Karpas-422 (cell line): ENCODE results near the gene SLC12A8. TPM values are rescaled to one million over a fixed set of nuclear protein-coding genes. Genes with fewer than 3 reads are reported as not detected.

ENCODE experiments used
- DNase-seq: peaks from one replicate; pipeline ENCODE4 v3.0.0-alpha.2; 2015
- H2AFZ ChIP-seq: fragments of 200-600 bp; sonication (generic); 2 replicates; pipeline ENCODE4 v1.6.1; 2014; ENCODE audit warnings: antibody characterized with exemption, low read length, mixed read lengths
- H3K27ac ChIP-seq: fragments of 200-600 bp; sonication (generic); 2 replicates; pipeline ENCODE4 v1.5.1; 2014; ENCODE audit warnings: mild to moderate bottlenecking, low read length, moderate library complexity
- H3K27me3 ChIP-seq: fragments of 200-600 bp; sonication (generic); 2 replicates; pipeline ENCODE4 v1.6.1; 2014; ENCODE audit warnings: low read length, mixed read lengths
- H3K36me3 ChIP-seq: fragments of 200-600 bp; sonication (generic); 2 replicates; pipeline ENCODE4 v1.6.1; 2014; ENCODE audit warnings: low read length, mixed read lengths; ENCODE audit not compliant: insufficient read depth
- H3K4me1 ChIP-seq: fragments of 200-600 bp; sonication (generic); 2 replicates; pipeline ENCODE4 v1.6.1; 2014; ENCODE audit warnings: mild to moderate bottlenecking, low read length, mixed read lengths
- H3K4me2 ChIP-seq: fragments of 200-600 bp; sonication (generic); 2 replicates; pipeline ENCODE4 v1.6.1; 2014; ENCODE audit warnings: low read length, low read depth, mild to moderate bottlenecking; ENCODE audit not compliant: poor library complexity, severe bottlenecking
- H3K4me3 ChIP-seq: fragments of 200-600 bp; sonication (generic); 2 replicates; pipeline ENCODE4 v1.5.1; 2014; ENCODE audit warnings: mild to moderate bottlenecking, antibody characterized with exemption, low read length, mixed read lengths
- H3K79me2 ChIP-seq: fragments of 200-600 bp; sonication (generic); 2 replicates; pipeline ENCODE4 v1.6.1; 2014; ENCODE audit warnings: mild to moderate bottlenecking, low read length, mixed read lengths
- H3K9ac ChIP-seq: fragments of 200-600 bp; sonication (generic); 2 replicates; pipeline ENCODE4 v1.6.0; 2014; ENCODE audit warnings: low read length
- H3K9me2 ChIP-seq: fragments of 200-600 bp; sonication (generic), shearing (Covaris generic); replicated peaks from 2 replicates; pipeline ENCODE4 v1.6.0; 2014; ENCODE audit warnings: mild to moderate bottlenecking, low read length, moderate library complexity; ENCODE audit not compliant: insufficient read depth
- H3K9me3 ChIP-seq: fragments of 300-700, 200-600 bp; sonication (generic); 2 replicates; pipeline ENCODE4 v1.6.1; 2014; ENCODE audit warnings: low read length, mixed read lengths
- H4K20me1 ChIP-seq: fragments of 200-600 bp; sonication (generic); 2 replicates; pipeline ENCODE4 v1.6.1; 2014; ENCODE audit warnings: mild to moderate bottlenecking, antibody characterized with exemption, low read length, low read depth; ENCODE audit not compliant: insufficient read depth
- total RNA-seq: library from RNA; depleted of rRNA; stranded (reverse); fragments of >200 nt; shearing (Covaris generic); gene quantifications from 2 replicates; pipeline ENCODE4 v1.2.3, GENCODE V29; 2014; ENCODE audit warnings: low replicate concordance

The SLC12A8 gene
- total RNA-seq, 1 experiment from 2014 or later: 156 TPM

- Histone ChIP-seq H3K27me3 (no peaks in the 10 kb centered on the region), H3K9ac (no peak overlapping the region), H3K36me3 (no peaks in the 10 kb centered on the region), H2AFZ (no peak overlapping the region), H3K9me2 (no peaks in the 10 kb centered on the region), H3K9me3 (no peaks in the 10 kb centered on the region), H3K27ac (no peak overlapping the region), H3K4me3 (no peak overlapping the region), H3K4me2 (no peak overlapping the region), H3K4me1 (peaks cover 16% of the 10 kb centered on the region), H3K79me2 (no peaks in the 10 kb centered on the region), H4K20me1 (no peaks in the 10 kb centered on the region)
- no peak for DNase-seq
Observed at GRCh38 chr3:125200731-125201139, 11.8 kb downstream of the SLC12A8 start.

- H3K9me2 ChIP-seq: no peaks in the 10 kb centered on the region
- H3K4me2 ChIP-seq: no peak overlapping the region
- peaks cover 17% of the 10 kb centered on the region for H3K4me1 ChIP-seq
- no peak for DNase-seq
- H3K9ac ChIP-seq: no peak overlapping the region
- no peak overlapping the region for H3K4me3 ChIP-seq
- no peaks in the 10 kb centered on the region for H4K20me1 ChIP-seq
- H3K36me3 ChIP-seq: no peaks in the 10 kb centered on the region
- H3K79me2 ChIP-seq: no peaks in the 10 kb centered on the region
- H3K9me3 ChIP-seq: no peaks in the 10 kb centered on the region
- no peak overlapping the region for H2AFZ ChIP-seq
- no peaks in the 10 kb centered on the region for H3K27me3 ChIP-seq
- no peak overlapping the region for H3K27ac ChIP-seq
Observed at GRCh38 chr3:125194849-125195601, 17.5 kb downstream of the SLC12A8 start.

- peaks cover 17% of the 10 kb centered on the region for H3K4me1 ChIP-seq
- H3K79me2 ChIP-seq: no peaks in the 10 kb centered on the region
- no peaks in the 10 kb centered on the region for H3K9me3 ChIP-seq
- no peak overlapping the region for H2AFZ ChIP-seq
- no peaks in the 10 kb centered on the region for H4K20me1 ChIP-seq
- no peak for DNase-seq
- no peak overlapping the region for H3K27ac ChIP-seq
- H3K36me3 ChIP-seq: no peaks in the 10 kb centered on the region
- no peak overlapping the region for H3K4me2 ChIP-seq
- H3K27me3 ChIP-seq: no peaks in the 10 kb centered on the region
- H3K9ac ChIP-seq: no peak overlapping the region
- no peak overlapping the region for H3K4me3 ChIP-seq
- H3K9me2 ChIP-seq: no peaks in the 10 kb centered on the region
Observed at GRCh38 chr3:125194061-125194848, 18.3 kb downstream of the SLC12A8 start.

DNA sequence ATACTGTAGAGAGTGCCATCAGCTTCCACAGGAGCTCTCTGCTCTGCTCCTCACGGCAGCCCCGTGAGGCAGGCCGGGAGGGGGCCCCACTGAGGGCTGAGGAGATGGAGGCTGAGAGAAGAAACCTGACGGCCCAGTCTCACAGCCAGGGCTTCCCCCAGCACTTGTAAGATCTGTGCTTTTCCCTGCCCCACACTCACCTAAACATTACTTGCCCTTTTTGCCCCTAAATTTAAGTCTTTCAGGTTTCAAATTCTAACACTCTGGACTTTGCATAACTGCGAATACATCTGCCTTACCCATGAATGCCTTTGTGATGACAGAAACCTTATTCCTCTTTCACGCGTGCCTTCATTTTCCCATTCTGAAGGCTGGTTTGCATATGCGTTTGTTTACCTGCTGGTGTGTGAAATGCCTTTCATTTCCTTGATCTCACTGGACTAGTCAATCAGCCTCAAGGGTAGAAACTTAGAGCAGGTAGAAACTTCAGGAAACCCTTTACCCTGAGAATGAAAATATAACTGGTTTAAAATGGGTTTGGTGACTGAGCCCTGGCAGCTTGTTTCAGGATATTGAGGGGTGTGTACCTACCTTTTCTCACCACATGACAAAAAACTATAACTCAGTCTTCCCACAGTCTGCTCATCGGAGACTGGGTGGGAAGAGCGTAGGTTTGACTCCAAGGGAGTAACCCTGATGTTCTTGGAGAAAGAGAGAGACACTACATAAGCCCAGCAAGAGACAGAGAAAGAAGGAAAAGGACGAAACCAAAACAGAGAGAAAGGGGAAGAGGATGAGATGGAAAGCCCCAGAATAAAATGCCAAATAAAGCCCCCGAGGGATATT, 20.1 kb downstream of the SLC12A8 start:
- Histone ChIP-seq H3K9me3 (no peaks in the 10 kb centered on the region), H2AFZ (peak overlapping the region; percentile 34)

DNA sequence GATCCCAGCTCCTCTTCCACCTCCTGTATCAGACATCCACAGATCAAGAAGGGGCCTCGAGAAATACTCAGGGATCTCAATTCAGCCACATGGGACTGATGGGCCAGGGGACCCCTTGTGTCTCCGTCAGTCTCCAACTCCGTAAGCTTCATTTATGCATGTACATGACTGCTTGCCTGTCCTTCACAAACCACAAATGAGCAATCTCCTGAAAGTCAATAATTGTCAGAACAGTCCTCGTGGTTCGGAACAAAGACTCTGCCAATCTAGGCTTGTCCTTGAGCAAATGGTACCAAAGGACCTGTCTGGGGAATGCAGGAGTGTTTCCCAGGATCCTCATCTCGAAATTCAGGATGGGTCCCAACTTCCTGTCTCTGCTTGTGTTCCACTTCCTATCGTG, 20.8 kb downstream of the SLC12A8 start:
- Histone ChIP-seq H4K20me1 (no peaks in the 10 kb centered on the region), H3K9ac (no peak overlapping the region), H3K36me3 (no peaks in the 10 kb centered on the region), H3K4me3 (no peak overlapping the region), H3K9me3 (no peaks in the 10 kb centered on the region), H3K4me1 (peaks cover 18% of the 10 kb centered on the region), H3K9me2 (no peaks in the 10 kb centered on the region), H3K4me2 (peak overlapping the region; percentile 41), H3K27ac (no peak overlapping the region), H3K79me2 (no peaks in the 10 kb centered on the region), H2AFZ (0 out of 2 replicates have a peak overlapping the region, but pooled peaks have one; percentile 34), H3K27me3 (no peaks in the 10 kb centered on the region)
- no peak for DNase-seq

More for the DNA sequence above, 20.1 kb downstream of the SLC12A8 start:
- Histone ChIP-seq H3K9ac (no peak overlapping the region; the same call in 1 of the 2 replicates), H3K9me2 (no peaks in the 10 kb centered on the region), H3K27me3 (no peaks in the 10 kb centered on the region), H3K27ac (no peak overlapping the region), H3K4me3 (no peak overlapping the region), H3K4me2 (peak overlapping the region; percentile 41), H3K4me1 (peaks cover 17% of the 10 kb centered on the region), H4K20me1 (no peaks in the 10 kb centered on the region), H3K36me3 (no peaks in the 10 kb centered on the region), H3K79me2 (no peaks in the 10 kb centered on the region)
- peak; percentile 79 for DNase-seq

GRCh38 chr3:125191256-125191655, 21.3 kb downstream of the SLC12A8 start:
- Histone ChIP-seq H3K4me3 (no peak overlapping the region), H3K79me2 (no peaks in the 10 kb centered on the region), H3K9ac (no peak overlapping the region), H3K36me3 (no peaks in the 10 kb centered on the region), H2AFZ (no peak overlapping the region), H3K27ac (no peak overlapping the region), H3K4me2 (no peak overlapping the region), H3K27me3 (no peaks in the 10 kb centered on the region), H3K4me1 (peaks cover 22% of the 10 kb centered on the region), H4K20me1 (no peaks in the 10 kb centered on the region), H3K9me2 (no peaks in the 10 kb centered on the region), H3K9me3 (no peaks in the 10 kb centered on the region)
- DNase-seq: no peak

- H3K9ac ChIP-seq: no peak overlapping the region
Observed at GRCh38 chr3:125190786-125191185, 21.8 kb downstream of the SLC12A8 start.

More at GRCh38 chr3:125190786-125191185, 21.8 kb downstream of the SLC12A8 start:
- Histone ChIP-seq H3K4me2 (no peak overlapping the region), H3K9me3 (no peaks in the 10 kb centered on the region), H4K20me1 (no peaks in the 10 kb centered on the region), H3K9me2 (no peaks in the 10 kb centered on the region), H3K36me3 (no peaks in the 10 kb centered on the region), H2AFZ (no peak overlapping the region), H3K4me3 (no peak overlapping the region), H3K27ac (no peak overlapping the region), H3K79me2 (no peaks in the 10 kb centered on the region), H3K4me1 (peaks cover 27% of the 10 kb centered on the region), H3K27me3 (no peaks in the 10 kb centered on the region)
- no peak for DNase-seq
